ENCODE results near the gene ANGPTL5.
A peak's percentile ranks its signal among the peaks of the same experiment; 100 is the strongest.

The ANGPTL5 gene

DNA sequence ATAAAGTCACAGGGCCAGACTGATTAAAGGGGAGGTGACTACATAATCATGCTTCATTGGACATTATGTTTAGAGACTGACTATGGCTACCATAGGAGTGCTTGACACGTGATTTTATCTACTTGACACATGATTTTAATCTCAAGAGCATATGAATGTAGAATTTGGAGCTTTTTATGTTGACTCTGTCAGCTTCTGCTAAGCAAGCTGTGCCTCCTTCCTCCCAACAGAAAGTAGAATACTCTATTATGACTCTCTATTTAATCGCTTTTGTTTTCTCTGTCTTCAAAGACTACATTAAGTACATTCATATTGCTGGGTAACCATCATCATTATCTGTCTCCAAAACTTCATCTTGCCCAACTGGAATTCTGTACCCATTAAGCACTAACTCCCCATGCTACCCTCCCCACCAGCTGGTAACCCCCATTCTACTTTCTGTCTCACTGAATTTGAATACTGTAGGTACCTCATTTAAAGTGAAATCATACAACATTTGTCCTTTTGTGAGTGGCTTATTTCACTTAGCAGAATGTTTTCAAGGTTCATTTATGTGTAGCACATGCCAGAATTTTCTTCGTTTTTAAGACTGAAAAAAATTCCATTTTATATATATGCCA lies 24.7 kb upstream of the ANGPTL5 start:
- H3K27ac ChIP-seq = no peak overlapping the region
- no peak for DNase-seq (ENCODE audit: low spot score)
- H3K4me3 ChIP-seq = no peak overlapping the region
- TF ChIP-seq, protein P1, sequence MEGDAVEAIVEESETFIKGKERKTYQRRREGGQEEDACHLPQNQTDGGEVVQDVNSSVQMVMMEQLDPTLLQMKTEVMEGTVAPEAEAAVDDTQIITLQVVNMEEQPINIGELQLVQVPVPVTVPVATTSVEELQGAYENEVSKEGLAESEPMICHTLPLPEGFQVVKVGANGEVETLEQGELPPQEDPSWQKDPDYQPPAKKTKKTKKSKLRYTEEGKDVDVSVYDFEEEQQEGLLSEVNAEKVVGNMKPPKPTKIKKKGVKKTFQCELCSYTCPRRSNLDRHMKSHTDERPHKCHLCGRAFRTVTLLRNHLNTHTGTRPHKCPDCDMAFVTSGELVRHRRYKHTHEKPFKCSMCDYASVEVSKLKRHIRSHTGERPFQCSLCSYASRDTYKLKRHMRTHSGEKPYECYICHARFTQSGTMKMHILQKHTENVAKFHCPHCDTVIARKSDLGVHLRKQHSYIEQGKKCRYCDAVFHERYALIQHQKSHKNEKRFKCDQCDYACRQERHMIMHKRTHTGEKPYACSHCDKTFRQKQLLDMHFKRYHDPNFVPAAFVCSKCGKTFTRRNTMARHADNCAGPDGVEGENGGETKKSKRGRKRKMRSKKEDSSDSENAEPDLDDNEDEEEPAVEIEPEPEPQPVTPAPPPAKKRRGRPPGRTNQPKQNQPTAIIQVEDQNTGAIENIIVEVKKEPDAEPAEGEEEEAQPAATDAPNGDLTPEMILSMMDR (IDR thresholded peaks at IDR 0.05) = no peak

DNA sequence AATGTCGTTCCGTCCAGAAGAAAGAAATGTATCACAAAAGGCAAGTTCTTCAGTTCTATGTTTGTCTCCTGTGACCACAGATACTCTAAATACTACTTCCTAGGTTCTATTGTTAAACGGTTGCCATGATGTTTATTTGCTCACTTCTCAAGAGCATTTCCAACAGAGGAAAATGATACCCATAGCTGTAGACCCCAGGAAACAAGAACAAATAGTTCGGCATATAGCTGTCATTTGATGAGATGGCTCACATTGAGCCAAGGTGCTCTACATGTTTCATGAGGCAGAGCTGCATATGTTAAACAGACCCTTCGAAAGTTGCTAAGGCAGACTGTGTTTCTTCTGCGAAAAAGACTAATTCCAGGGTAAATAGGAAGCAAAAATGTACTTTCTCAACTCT lies 15.4 kb upstream of the ANGPTL5 start:
- TF ChIP-seq, protein P1 (IDR thresholded peaks at IDR 0.05) = no peak
- DNase-seq (ENCODE audit: low spot score) = no peak
- no peak overlapping the region for H3K27ac ChIP-seq
- no peak overlapping the region for H3K4me3 ChIP-seq

- TF ChIP-seq, protein P1 (IDR thresholded peaks at IDR 0.05) = no peak
- H3K27ac ChIP-seq = no peak overlapping the region
These were observed 13.1 kb upstream of the ANGPTL5 start for GRCh38 chr11:101929294-101929915.

GRCh38 chr11:101923554-101923953 lies 7.2 kb upstream of the ANGPTL5 start:
- DNase-seq (ENCODE audit: low spot score) = no peak
- H3K4me3 ChIP-seq = no peak overlapping the region
- TF ChIP-seq, protein P1 (IDR thresholded peaks at IDR 0.05) = no peak

More at GRCh38 chr11:101929294-101929915, 13.1 kb upstream of the ANGPTL5 start:
- no peak overlapping the region for H3K4me3 ChIP-seq
- no peak for DNase-seq (ENCODE audit: low spot score)

GRCh38 chr11:101920992-101921391 lies 4.7 kb upstream of the ANGPTL5 start:
- TF ChIP-seq, protein P1 (IDR thresholded peaks at IDR 0.05) = no peak
- DNase-seq (ENCODE audit: low spot score) = no peak
- Histone ChIP-seq H3K4me3 (no peak overlapping the region), H3K27ac (no peak overlapping the region)

More at GRCh38 chr11:101923554-101923953, 7.2 kb upstream of the ANGPTL5 start:
- H3K27ac ChIP-seq = no peak overlapping the region

DNA sequence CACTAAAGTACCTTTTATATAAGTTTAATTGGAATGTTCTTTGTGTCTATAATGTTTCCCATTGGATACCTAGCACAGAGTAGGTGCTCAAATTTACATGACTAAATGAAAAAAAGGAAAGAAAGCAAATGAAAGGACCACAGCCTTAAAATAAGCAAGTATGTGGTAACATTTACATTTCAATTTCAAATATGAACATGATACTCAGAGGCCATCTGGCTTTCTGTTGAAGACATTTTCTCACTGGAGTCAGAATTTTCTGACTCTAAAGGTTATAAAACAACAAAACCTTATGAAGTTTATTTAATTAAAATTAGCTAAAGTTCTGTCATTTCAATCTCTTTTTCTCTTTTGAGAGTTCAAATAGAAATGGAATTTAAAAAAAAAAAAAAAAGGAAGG lies 904 bp upstream of the ANGPTL5 start:
- H3K27ac ChIP-seq = no peak overlapping the region
- no peak for DNase-seq (ENCODE audit: low spot score)
- H3K4me3 ChIP-seq = no peak overlapping the region
- TF ChIP-seq, protein P1 (IDR thresholded peaks at IDR 0.05) = no peak

GRCh38 chr11:101915791-101916291 lies 481 bp downstream of the ANGPTL5 start:
- Histone ChIP-seq H3K4me3 (peak overlapping the region; percentile 79), H3K27ac (peak overlapping the region; percentile 89 to 94)
- TF ChIP-seq, protein P1 (IDR thresholded peaks at IDR 0.05) = no peak
- DNase-seq (ENCODE audit: low spot score) = no peak
